HG03103 (cell line): ENCODE data around the gene PPP5C.
A peak's percentile ranks its signal among the peaks of the same experiment; 100 is the strongest.
"Not testable (repeated sequence)": the region's sequence is repeated elsewhere in the genome, so short reads cannot be mapped to it uniquely, and the experiment has no call there.

ENCODE experiments used
- ATAC-seq: cut with Tn5 transposase; IDR thresholded peaks from one replicate; pipeline ENCODE4 v1.9.1; 2021; ENCODE audit warnings: low read depth; ENCODE audit not compliant: unreplicated experiment

The PPP5C gene

GRCh38 chr19:46346821-46347571 is at the start of gene PPP5C:
PPP5C (plus strand) TSS chr19:46347087; CDS start chr19:46347097, 10 bp downstream.
- ATAC-seq, result peak; percentile 37

- ATAC-seq, result no peak
Observed at GRCh38 chr19:46297700-46298478, 49.0 kb upstream of the PPP5C start.

- ATAC-seq, result no peak
Observed at GRCh38 chr19:46298479-46299003, 48.3 kb upstream of the PPP5C start.

GRCh38 chr19:46299004-46299509 is 47.8 kb upstream of the PPP5C start:
- no peak for ATAC-seq

GRCh38 chr19:46299695-46300094 is 47.2 kb upstream of the PPP5C start:
- ATAC-seq, result no peak

GRCh38 chr19:46303322-46303690 is 43.6 kb upstream of the PPP5C start:
- no peak for ATAC-seq

GRCh38 chr19:46303691-46304397 is 43.0 kb upstream of the PPP5C start:
- no peak for ATAC-seq

GRCh38 chr19:46306501-46306900 is 40.4 kb upstream of the PPP5C start:
- ATAC-seq, result no peak

- no peak for ATAC-seq
Observed at GRCh38 chr19:46308510-46308909, 38.4 kb upstream of the PPP5C start.

- no peak for ATAC-seq
Observed at GRCh38 chr19:46309056-46309455, 37.8 kb upstream of the PPP5C start.

GRCh38 chr19:46311444-46311843 is 35.4 kb upstream of the PPP5C start:
- ATAC-seq, result no peak

- not testable (repeated sequence) for ATAC-seq
Observed at GRCh38 chr19:46313540-46314469, 33.1 kb upstream of the PPP5C start.

- ATAC-seq, result no peak
Observed at GRCh38 chr19:46317339-46317738, 29.5 kb upstream of the PPP5C start.

- no peak for ATAC-seq
Observed at GRCh38 chr19:46319613-46320012, 27.3 kb upstream of the PPP5C start.

GRCh38 chr19:46320559-46320958 is 26.3 kb upstream of the PPP5C start:
- ATAC-seq, result no peak

GRCh38 chr19:46321653-46322052 is 25.2 kb upstream of the PPP5C start:
- ATAC-seq, result no peak

- not testable (repeated sequence) for ATAC-seq
Observed at GRCh38 chr19:46323227-46323626, 23.7 kb upstream of the PPP5C start.

GRCh38 chr19:46324277-46324676 is 22.6 kb upstream of the PPP5C start:
- ATAC-seq, result no peak

- ATAC-seq, result no peak
Observed at GRCh38 chr19:46326608-46327007, 20.3 kb upstream of the PPP5C start.

GRCh38 chr19:46328079-46328478 is 18.8 kb upstream of the PPP5C start:
- ATAC-seq, result no peak
